GM23338 (cell line): Measurements from ENCODE around the gene PSMC4. TPM values are rescaled to one million over a fixed set of nuclear protein-coding genes. Genes with fewer than 3 reads are reported as not detected.

Experiments
- ATAC-seq: fragments of 200-7000 bp; cut with Tn5 transposase; 3 replicates; pipeline ENCODE4 v1.9.1; 2020
- DNase-seq: peaks from one replicate; pipeline ENCODE4 v3.0.0-alpha.2; 2015; ENCODE audit warnings: low spot score
- H2AFZ ChIP-seq: fragments of 200-600 bp; sonication (generic); 2 replicates; pipeline ENCODE4 v1.8.0; 2016; ENCODE audit warnings: antibody characterized with exemption, mild to moderate bottlenecking, moderate library complexity
- H3F3A ChIP-seq: fragments of 200-600 bp; sonication (generic); replicated peaks from 2 replicates; pipeline ENCODE4 v1.8.0; 2017; ENCODE audit warnings: antibody characterized with exemption, mixed run types, low read depth
- H3K27ac ChIP-seq: fragments of 200-600 bp; sonication (generic); 2 replicates; pipeline ENCODE4 v1.6.1; 2016; ENCODE audit warnings: low read depth
- H3K27me3 ChIP-seq: fragments of 200-600 bp; sonication (generic); 2 replicates; pipeline ENCODE4 v1.8.0; 2016; ENCODE audit warnings: mild to moderate bottlenecking, mixed run types, moderate library complexity; ENCODE audit not compliant: insufficient read depth
- H3K36me3 ChIP-seq: fragments of 200-600 bp; sonication (generic); 2 replicates; pipeline ENCODE4 v1.8.0; 2016; ENCODE audit warnings: mild to moderate bottlenecking; ENCODE audit not compliant: insufficient read depth
- H3K4me1 ChIP-seq: fragments of 200-600 bp; sonication (generic); 2 replicates; pipeline ENCODE4 v1.8.0; 2016; ENCODE audit warnings: mild to moderate bottlenecking, moderate library complexity; ENCODE audit not compliant: insufficient read depth
- H3K4me2 ChIP-seq: fragments of 200-600 bp; sonication (generic); 2 replicates; pipeline ENCODE4 v1.7.1; 2017; ENCODE audit warnings: mixed run types
- H3K4me3 ChIP-seq: fragments of 200-600 bp; sonication (generic); 2 replicates; pipeline ENCODE4 v1.6.1; 2016; ENCODE audit warnings: mixed run types
- H3K79me2 ChIP-seq: fragments of 200-600 bp; sonication (generic); replicated peaks from 2 replicates; pipeline ENCODE4 v1.8.0; 2017; ENCODE audit warnings: mild to moderate bottlenecking; ENCODE audit not compliant: insufficient read depth
- H3K9me2 ChIP-seq: fragments of 200-600 bp; sonication (generic); 2 replicates; pipeline ENCODE4 v1.8.0; 2017; ENCODE audit not compliant: insufficient read depth
- H4K20me1 ChIP-seq: fragments of 200-600 bp; sonication (generic); replicated peaks from 2 replicates; pipeline ENCODE4 v1.8.0; 2017; ENCODE audit warnings: mild to moderate bottlenecking; ENCODE audit not compliant: insufficient read depth
- H3K27ac Mint-ChIP-seq: 2 replicates; pipeline ENCODE4 v1.8.0; 2020; ENCODE audit warnings: inconsistent platforms, mild to moderate bottlenecking, moderate library complexity, mixed read lengths
- H3K27me3 Mint-ChIP-seq: 3 replicates; pipeline ENCODE4 v1.8.0; 2022; ENCODE audit warnings: low read depth, mild to moderate bottlenecking, moderate library complexity, mixed read lengths, inconsistent platforms; ENCODE audit not compliant: insufficient read depth, poor library complexity
- H3K36me3 Mint-ChIP-seq: 3 replicates; pipeline ENCODE4 v1.8.0; 2021; ENCODE audit warnings: low read depth, mild to moderate bottlenecking, inconsistent platforms, moderate library complexity, mixed read lengths
- H3K4me1 Mint-ChIP-seq: 3 replicates; pipeline ENCODE4 v1.8.0; 2020; ENCODE audit warnings: mild to moderate bottlenecking, inconsistent platforms, mixed read lengths
- H3K4me3 Mint-ChIP-seq: 3 replicates; pipeline ENCODE4 v1.8.0; 2021; ENCODE audit warnings: moderate library complexity, mild to moderate bottlenecking, inconsistent platforms, mixed read lengths
- H3K9me3 Mint-ChIP-seq: 3 replicates; pipeline ENCODE4 v1.8.0; 2020; ENCODE audit warnings: moderate library complexity, mild to moderate bottlenecking, inconsistent platforms, mixed read lengths
- CREB1 ChIP-seq: fragments of 250-450 bp; sonication (Bioruptor Pico); IDR thresholded peaks from 2 replicates; pipeline ENCODE4 v1.5.0; 2020; ENCODE audit warnings: low read depth, mild to moderate bottlenecking, moderate library complexity
- CTCF ChIP-seq, 2 experiments: fragments of 200-600 bp in 1 of 2; sonication (generic) in 1 of 2; conservative IDR thresholded peaks; 2 replicates each; pipeline versions ENCODE4 v1.5.1 to v1.6.1; 2016 to 2017; ENCODE audit warnings: antibody characterized with exemption in 2 of 2, low read depth in 2 of 2, mild to moderate bottlenecking in 2 of 2, moderate library complexity in 1 of 2
- ETS1 ChIP-seq: IDR thresholded peaks from 2 replicates; pipeline ENCODE4 v1.6.1; 2016; ENCODE audit warnings: antibody characterized with exemption
- EZH2 ChIP-seq: fragments of 200-600 bp; sonication (generic); IDR thresholded peaks from one replicate; pipeline ENCODE4 v1.8.0; 2017; ENCODE audit warnings: antibody characterized with exemption, mild to moderate bottlenecking, low read depth; ENCODE audit not compliant: unreplicated experiment
- EZH2phosphoT487 ChIP-seq: fragments of 200-600 bp; sonication (generic); IDR thresholded peaks from one replicate; pipeline ENCODE4 v1.8.1; 2018; ENCODE audit warnings: antibody characterized with exemption; ENCODE audit not compliant: unreplicated experiment
- JUNB ChIP-seq: IDR thresholded peaks from one replicate; pipeline ENCODE4 v1.6.1; 2016; ENCODE audit warnings: antibody characterized with exemption; ENCODE audit not compliant: unreplicated experiment
- NANOG ChIP-seq: IDR thresholded peaks from 2 replicates; pipeline ENCODE4 v1.6.1; 2016; ENCODE audit warnings: antibody characterized with exemption, borderline replicate concordance
- POLR2AphosphoS5 ChIP-seq: IDR thresholded peaks from 2 replicates; pipeline ENCODE4 v1.6.1; 2016; ENCODE audit warnings: antibody characterized with exemption, low read depth
- REST ChIP-seq: IDR thresholded peaks from one replicate; pipeline ENCODE4 v1.6.1; 2018; ENCODE audit warnings: antibody characterized with exemption; ENCODE audit not compliant: unreplicated experiment
- STAT1 ChIP-seq: IDR thresholded peaks from one replicate; pipeline ENCODE4 v1.6.1; 2016; ENCODE audit warnings: antibody characterized with exemption; ENCODE audit not compliant: unreplicated experiment
- ZNF114 ChIP-seq: fragments of 250-450 bp; sonication (Bioruptor Pico); IDR thresholded peaks from 2 replicates; pipeline ENCODE4 v1.5.0; 2020; ENCODE audit warnings: mild to moderate bottlenecking, moderate library complexity
- ZNF331 ChIP-seq: fragments of 250-450 bp; sonication (Bioruptor Pico); IDR thresholded peaks from 2 replicates; pipeline ENCODE4 v1.5.0; 2020; ENCODE audit warnings: low read depth, mild to moderate bottlenecking, moderate library complexity
- ZNF462 ChIP-seq: fragments of 250-450 bp; sonication (Bioruptor Pico); IDR thresholded peaks from 2 replicates; pipeline ENCODE4 v1.5.0; 2020; ENCODE audit warnings: mild to moderate bottlenecking, moderate library complexity
- polyA plus RNA-seq: library from polyadenylated mRNA; unstranded; fragments of >200 nt; fragmentation: Nextera tagmentation; extraction: Ambion mirVana; gene quantifications from 2 replicates; pipeline ENCODE4 v1.2.1, GENCODE V29; 2016
- total RNA-seq: library from RNA; depleted of rRNA; stranded (reverse); fragments of >200 nt; shearing (Covaris generic); gene quantifications from 2 replicates; pipeline ENCODE4 v1.2.3, GENCODE V29; 2014

PSMC4 gene
- total and polyA plus RNA-seq, 2 experiments from 2014 or later = 135 to 147 TPM

- peaks cover 8% of the 10 kb centered on the region for H3K27me3 Mint-ChIP-seq
- no peak for DNase-seq
- H4K20me1 ChIP-seq = no peaks in the 10 kb centered on the region
- no peak overlapping the region for H2AFZ ChIP-seq
- no peaks in the 10 kb centered on the region for H3K9me3 Mint-ChIP-seq
- H3K4me3 ChIP-seq = no peak overlapping the region
- TF ChIP-seq ZNF114 (CRISPR knock-in tag) = no peak
- TF ChIP-seq NANOG = no peak
- no peak for TF ChIP-seq POLR2AphosphoS5
- TF ChIP-seq EZH2phosphoT487 = no peak
- TF ChIP-seq ETS1 = no peak
- no peak for TF ChIP-seq EZH2
- TF ChIP-seq JUNB = no peak
- no peak for TF ChIP-seq REST
- no peak for TF ChIP-seq ZNF331
- TF ChIP-seq ZNF462 (CRISPR knock-in tag) = no peak
- no peak for TF ChIP-seq CTCF (conservative IDR thresholded peaks at IDR 0.05; ENCODE audit: low read depth in 2 of 2)
- no peak for TF ChIP-seq CREB1 (CRISPR knock-in tag)
- no peak for TF ChIP-seq STAT1
- no peaks in the 10 kb centered on the region for H3K27me3 ChIP-seq
- no peak for ATAC-seq
- H3K27ac ChIP-seq = no peak overlapping the region
- H3K36me3 ChIP-seq = no peaks in the 10 kb centered on the region
- H3K4me1 Mint-ChIP-seq = peaks cover 3% of the 10 kb centered on the region; the same call in 1 of the 3 replicates
- no peaks in the 10 kb centered on the region for H3K79me2 ChIP-seq
- H3K4me1 ChIP-seq = no peaks in the 10 kb centered on the region
- H3K27ac Mint-ChIP-seq = no peak overlapping the region
- no peak overlapping the region for H3K4me3 Mint-ChIP-seq
- no peaks in the 10 kb centered on the region for H3K9me2 ChIP-seq
- H3F3A ChIP-seq = no peaks in the 10 kb centered on the region
- H3K4me2 ChIP-seq = no peak overlapping the region
- no peaks in the 10 kb centered on the region for H3K36me3 Mint-ChIP-seq
Observed at GRCh38 chr19:39924952-39925351, 46.0 kb upstream of the PSMC4 start.
